Endothelial cell of umbilical vein (primary cell): ENCODE measurements around the gene RIBC1.

Source experiments
- EZH2 ChIP-seq: IDR thresholded peaks from 2 replicates; pipeline ENCODE4 v1.6.1; 2012; ENCODE audit warnings: borderline replicate concordance, low read depth, mild to moderate bottlenecking, moderate library complexity, low read length, inconsistent platforms; ENCODE audit not compliant: severe bottlenecking
- MAX ChIP-seq: IDR thresholded peaks from 2 replicates; pipeline ENCODE4 v1.6.1; 2011; ENCODE audit not compliant: insufficient read depth, insufficient read length
- POLR2A ChIP-seq: IDR thresholded peaks from 2 replicates; pipeline ENCODE4 v1.6.1; 2012; ENCODE audit warnings: low read depth, mild to moderate bottlenecking, control low read depth, low read length
- TF ChIP-seq, protein P1 (sequence below), 2 donors: IDR thresholded peaks; 1 replicate in 1 of 2; 2 replicates in 1 of 2; pipeline ENCODE4 v1.5.1; 2011; ENCODE audit warnings: low read length in 2 of 2, mild to moderate bottlenecking in 2 of 2, moderate library complexity in 2 of 2, control low read depth in 1 of 2, inconsistent platforms in 1 of 2, low read depth in 1 of 2; ENCODE audit not compliant: insufficient read depth in 1 of 2; ENCODE audit errors: extremely low read depth in 1 of 2

- TF ChIP-seq, protein P1, sequence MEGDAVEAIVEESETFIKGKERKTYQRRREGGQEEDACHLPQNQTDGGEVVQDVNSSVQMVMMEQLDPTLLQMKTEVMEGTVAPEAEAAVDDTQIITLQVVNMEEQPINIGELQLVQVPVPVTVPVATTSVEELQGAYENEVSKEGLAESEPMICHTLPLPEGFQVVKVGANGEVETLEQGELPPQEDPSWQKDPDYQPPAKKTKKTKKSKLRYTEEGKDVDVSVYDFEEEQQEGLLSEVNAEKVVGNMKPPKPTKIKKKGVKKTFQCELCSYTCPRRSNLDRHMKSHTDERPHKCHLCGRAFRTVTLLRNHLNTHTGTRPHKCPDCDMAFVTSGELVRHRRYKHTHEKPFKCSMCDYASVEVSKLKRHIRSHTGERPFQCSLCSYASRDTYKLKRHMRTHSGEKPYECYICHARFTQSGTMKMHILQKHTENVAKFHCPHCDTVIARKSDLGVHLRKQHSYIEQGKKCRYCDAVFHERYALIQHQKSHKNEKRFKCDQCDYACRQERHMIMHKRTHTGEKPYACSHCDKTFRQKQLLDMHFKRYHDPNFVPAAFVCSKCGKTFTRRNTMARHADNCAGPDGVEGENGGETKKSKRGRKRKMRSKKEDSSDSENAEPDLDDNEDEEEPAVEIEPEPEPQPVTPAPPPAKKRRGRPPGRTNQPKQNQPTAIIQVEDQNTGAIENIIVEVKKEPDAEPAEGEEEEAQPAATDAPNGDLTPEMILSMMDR (IDR thresholded peaks at IDR 0.05; ENCODE audit: extremely low read depth in 1 of 2, insufficient read depth in 1 of 2, low read depth in 1 of 2, low read length in 2 of 2): no peak
- TF ChIP-seq POLR2A (no peak), MAX (no peak), EZH2 (no peak)
Measured at GRCh38 chrX:53422861-53423306, at the start of gene RIBC1.
